Measurements from ENCODE around the gene COL25A1. TPM values are rescaled to one million over a fixed set of nuclear protein-coding genes. Genes with fewer than 3 reads are reported as not detected.
"Not testable (repeated sequence)": the region's sequence is repeated elsewhere in the genome, so short reads cannot be mapped to it uniquely, and the experiment has no call there.

Gene COL25A1
- total RNA-seq, 2 experiments from 2014 or later, result 0.36 TPM; not detected in 1

GRCh38 chr4:109032671-109033070, 269.8 kb downstream of the COL25A1 start:
- Mint-ChIP-seq H3K27me3 (peaks cover 3% of the 10 kb centered on the region), H3K36me3 (no peaks in the 10 kb centered on the region), H3K9me3 (no peaks in the 10 kb centered on the region), H3K4me1 (no peaks in the 10 kb centered on the region), H3K4me3 (no peak overlapping the region), H3K27ac (no peak overlapping the region)
- no peak for DNase-seq

GRCh38 chr4:109029987-109030386, 272.5 kb downstream of the COL25A1 start:
- Mint-ChIP-seq H3K9me3 (no peaks in the 10 kb centered on the region), H3K4me3 (no peak overlapping the region), H3K4me1 (no peaks in the 10 kb centered on the region), H3K36me3 (no peaks in the 10 kb centered on the region), H3K27me3 (peaks cover 3% of the 10 kb centered on the region), H3K27ac (no peak overlapping the region)
- no peak for DNase-seq

GRCh38 chr4:109027016-109027500, 275.4 kb downstream of the COL25A1 start:
- H3K36me3 Mint-ChIP-seq, result peaks cover under 1% of the 10 kb centered on the region
- H3K9me3 Mint-ChIP-seq, result peaks cover 10% of the 10 kb centered on the region
- no peaks in the 10 kb centered on the region for H3K4me1 Mint-ChIP-seq
- no peak for DNase-seq
- H3K4me3 Mint-ChIP-seq, result no peak overlapping the region
- no peak overlapping the region for H3K27ac Mint-ChIP-seq
- peaks cover 6% of the 10 kb centered on the region for H3K27me3 Mint-ChIP-seq

GRCh38 chr4:109026588-109026987, 275.9 kb downstream of the COL25A1 start:
- H3K27ac Mint-ChIP-seq, result no peak overlapping the region
- peaks cover 6% of the 10 kb centered on the region for H3K27me3 Mint-ChIP-seq
- no peak for DNase-seq
- H3K4me3 Mint-ChIP-seq, result no peak overlapping the region
- peaks cover 2% of the 10 kb centered on the region for H3K36me3 Mint-ChIP-seq
- H3K9me3 Mint-ChIP-seq, result peaks cover 13% of the 10 kb centered on the region
- H3K4me1 Mint-ChIP-seq, result no peaks in the 10 kb centered on the region

- H3K4me3 Mint-ChIP-seq, result no peak overlapping the region
- peaks cover 2% of the 10 kb centered on the region for H3K36me3 Mint-ChIP-seq
- DNase-seq, result no peak
- H3K27me3 Mint-ChIP-seq, result peaks cover 6% of the 10 kb centered on the region
- no peak overlapping the region for H3K27ac Mint-ChIP-seq
- no peaks in the 10 kb centered on the region for H3K4me1 Mint-ChIP-seq
- H3K9me3 Mint-ChIP-seq, result peaks cover 21% of the 10 kb centered on the region
Measured at GRCh38 chr4:109025471-109026076, 276.9 kb downstream of the COL25A1 start.

GRCh38 chr4:109022961-109023360, 279.5 kb downstream of the COL25A1 start:
- peaks cover 3% of the 10 kb centered on the region for H3K27me3 Mint-ChIP-seq
- no peak for DNase-seq
- no peak overlapping the region for H3K4me3 Mint-ChIP-seq
- H3K4me1 Mint-ChIP-seq, result no peaks in the 10 kb centered on the region
- H3K27ac Mint-ChIP-seq, result no peak overlapping the region
- H3K9me3 Mint-ChIP-seq, result peaks cover 21% of the 10 kb centered on the region
- peaks cover 2% of the 10 kb centered on the region for H3K36me3 Mint-ChIP-seq

- not testable (repeated sequence) for H3K27me3 Mint-ChIP-seq, DNase-seq, H3K4me1 Mint-ChIP-seq, H3K36me3 Mint-ChIP-seq, H3K4me3 Mint-ChIP-seq, H3K27ac Mint-ChIP-seq
- H3K9me3 Mint-ChIP-seq, result peaks cover 21% of the 10 kb centered on the region
Measured at GRCh38 chr4:109021630-109022029, 280.8 kb downstream of the COL25A1 start.

GRCh38 chr4:109020861-109021260, 281.6 kb downstream of the COL25A1 start:
- Mint-ChIP-seq H3K27me3 (peaks cover 3% of the 10 kb centered on the region), H3K4me3 (no peak overlapping the region), H3K36me3 (peaks cover 2% of the 10 kb centered on the region), H3K27ac (no peak overlapping the region), H3K9me3 (peaks cover 21% of the 10 kb centered on the region), H3K4me1 (no peaks in the 10 kb centered on the region)
- DNase-seq, result no peak

GRCh38 chr4:109016200-109016599, 286.3 kb downstream of the COL25A1 start:
- Mint-ChIP-seq H3K36me3 (no peaks in the 10 kb centered on the region), H3K4me1 (peaks cover 2% of the 10 kb centered on the region), H3K4me3 (no peak overlapping the region), H3K27me3 (peaks cover 11% of the 10 kb centered on the region), H3K9me3 (peaks cover 4% of the 10 kb centered on the region), H3K27ac (no peak overlapping the region)
- no peak for DNase-seq

- no peak overlapping the region for H3K4me3 Mint-ChIP-seq
- no peak overlapping the region for H3K27ac Mint-ChIP-seq
- H3K9me3 Mint-ChIP-seq, result no peaks in the 10 kb centered on the region
- H3K4me1 Mint-ChIP-seq, result peaks cover 2% of the 10 kb centered on the region
- no peaks in the 10 kb centered on the region for H3K36me3 Mint-ChIP-seq
- DNase-seq, result no peak
- H3K27me3 Mint-ChIP-seq, result peaks cover 11% of the 10 kb centered on the region
Measured at GRCh38 chr4:109015413-109015810, 287.0 kb downstream of the COL25A1 start.

- Mint-ChIP-seq H3K27me3 (peaks cover 11% of the 10 kb centered on the region), H3K9me3 (no peaks in the 10 kb centered on the region), H3K36me3 (no peaks in the 10 kb centered on the region), H3K4me3 (no peak overlapping the region), H3K4me1 (peaks cover 2% of the 10 kb centered on the region), H3K27ac (no peak overlapping the region)
- DNase-seq, result no peak
Measured at GRCh38 chr4:109014593-109015412, 287.7 kb downstream of the COL25A1 start.

- H3K4me3 Mint-ChIP-seq, result no peak overlapping the region
- H3K27me3 Mint-ChIP-seq, result peaks cover 11% of the 10 kb centered on the region
- H3K9me3 Mint-ChIP-seq, result no peaks in the 10 kb centered on the region
- no peak for DNase-seq
- no peak overlapping the region for H3K27ac Mint-ChIP-seq
- H3K36me3 Mint-ChIP-seq, result no peaks in the 10 kb centered on the region
- peaks cover 2% of the 10 kb centered on the region for H3K4me1 Mint-ChIP-seq
Measured at GRCh38 chr4:109012286-109012880, 290.1 kb downstream of the COL25A1 start.

- Mint-ChIP-seq H3K36me3 (no peaks in the 10 kb centered on the region), H3K4me1 (peaks cover 2% of the 10 kb centered on the region), H3K4me3 (no peak overlapping the region), H3K9me3 (no peaks in the 10 kb centered on the region), H3K27ac (no peak overlapping the region), H3K27me3 (peaks cover 11% of the 10 kb centered on the region)
- DNase-seq, result no peak
Measured at GRCh38 chr4:109011241-109012026, 291.0 kb downstream of the COL25A1 start.

- H3K4me1 Mint-ChIP-seq, result peaks cover 6% of the 10 kb centered on the region
- no peaks in the 10 kb centered on the region for H3K9me3 Mint-ChIP-seq
- peaks cover 11% of the 10 kb centered on the region for H3K27me3 Mint-ChIP-seq
- H3K4me3 Mint-ChIP-seq, result no peak overlapping the region
- no peak overlapping the region for H3K27ac Mint-ChIP-seq
- no peak for DNase-seq
- no peaks in the 10 kb centered on the region for H3K36me3 Mint-ChIP-seq
Measured at GRCh38 chr4:109010521-109010920, 291.9 kb downstream of the COL25A1 start.

- Mint-ChIP-seq H3K27ac (no peak overlapping the region), H3K9me3 (no peaks in the 10 kb centered on the region), H3K36me3 (no peaks in the 10 kb centered on the region), H3K4me3 (no peak overlapping the region), H3K27me3 (peaks cover 11% of the 10 kb centered on the region), H3K4me1 (peaks cover 10% of the 10 kb centered on the region)
- DNase-seq, result no peak
Measured at GRCh38 chr4:109009909-109010308, 292.5 kb downstream of the COL25A1 start.
